Kidney (tissue), 14 donors: ENCODE data around the gene SLC25A30. TPM values are rescaled to one million over a fixed set of nuclear protein-coding genes. Genes with fewer than 3 reads are reported as not detected.
"Not testable (repeated sequence)": the region's sequence is repeated elsewhere in the genome, so short reads cannot be mapped to it uniquely, and the experiment has no call there.

Experiments used
- DNase-seq, 5 donors: peaks; one replicate each; pipeline ENCODE4 v3.0.0-alpha.2; 2013 to 2020
- FAIRE-seq: peaks from 2 replicates; lab custom pipeline; 2012; peaks lifted over from hg19 to GRCh38; lab: Jason Lieb, UNC
- H3K27ac ChIP-seq, 2 donors: one replicate each; pipeline ENCODE4 v1.7.0; 2013; ENCODE audit warnings: low read depth in 2 of 2, low read length in 2 of 2, inconsistent platforms in 1 of 2
- H3K27me3 ChIP-seq: one replicate; pipeline ENCODE4 v1.7.1; 2013; ENCODE audit warnings: low read length, inconsistent platforms; ENCODE audit not compliant: control insufficient read depth, insufficient read depth
- H3K36me3 ChIP-seq, 3 donors: one replicate each; pipeline versions ENCODE4 v1.7.0 to v1.7.1; 2013; ENCODE audit warnings: low read length in 3 of 3, control low read depth in 1 of 3, inconsistent platforms in 1 of 3; ENCODE audit not compliant: insufficient read depth in 3 of 3, control insufficient read depth in 2 of 3
- H3K4me1 ChIP-seq, 3 donors: one replicate each; pipeline versions ENCODE4 v1.7.0 to v1.7.1; 2013; ENCODE audit warnings: low read length in 3 of 3, inconsistent platforms in 1 of 3, low read depth in 1 of 3; ENCODE audit not compliant: control insufficient read depth in 2 of 3, insufficient read depth in 2 of 3
- H3K4me3 ChIP-seq, 3 donors: one replicate each; pipeline versions ENCODE4 v1.7.0 to v1.8.1; 2013; ENCODE audit warnings: low read length in 3 of 3, control low read depth in 1 of 3, inconsistent platforms in 1 of 3
- H3K9ac ChIP-seq, 3 donors: one replicate each; pipeline versions ENCODE4 v1.7.0 to v1.7.1; 2013; ENCODE audit warnings: low read length in 3 of 3, control low read depth in 1 of 3, inconsistent platforms in 1 of 3
- H3K9me3 ChIP-seq, 3 donors: one replicate each; pipeline versions ENCODE4 v1.7.0 to v1.7.1; 2013; ENCODE audit warnings: low read length in 3 of 3, control low read depth in 1 of 3, inconsistent platforms in 1 of 3; ENCODE audit not compliant: control insufficient read depth in 2 of 3, insufficient read depth in 1 of 3
- CTCF ChIP-seq: IDR thresholded peaks from 3 replicates; pipeline ENCODE4 v1.5.1; 2012; ENCODE audit warnings: mild to moderate bottlenecking, moderate library complexity, borderline replicate concordance; ENCODE audit not compliant: insufficient read depth; ENCODE audit errors: extremely low read depth
- intact Hi-C: fragments of 100-400 bp; cut with DNase I; formaldehyde crosslinking; loops from one replicate; pipeline ENCODE4 v1.11.1; 2022
- polyA plus RNA-seq: library from polyadenylated mRNA; stranded (reverse); fragments of 350-450 nt; fragmentation: Illumina TruSeq; extraction: RNeasy Lipid Tissue Mini Kit (QIAGEN cat#74804); gene quantifications from one replicate; pipeline ENCODE4 v1.2.3, GENCODE V29; 2014; ENCODE audit warnings: low read depth, low replicate concordance; ENCODE audit not compliant: insufficient read depth
- total RNA-seq: library from RNA; stranded (reverse); fragmentation: NEBNext Ultra II Directional; extraction: Animal tissue kit (Norgen Biotek cat#: 25700); gene quantifications from one replicate; pipeline ENCODE4 v1.2.1, GENCODE V29; 2021
- donor health status: control.
- donor health status: control.
- donor health status: control.
- donor health status: control.
- donor health status: control.
- donor health status: DM: yes; HTN: yes; CAD: no.
- donor health status: Normal renal cell carcinoma (clear cell type).

The SLC25A30 gene
- total and polyA plus RNA-seq, 2 donors from 2014 or later, result 32.9 to 47.1 TPM

- H3K27ac ChIP-seq, H3K36me3 ChIP-seq, intact Hi-C loops, H3K9ac ChIP-seq, FAIRE-seq, DNase-seq, H3K4me3 ChIP-seq, H3K27me3 ChIP-seq, H3K9me3 ChIP-seq: not testable (repeated sequence)
- peaks cover 0 to 11% (median 4%) of the 10 kb centered on the region in 3 donors for H3K4me1 ChIP-seq
Measured at GRCh38 chr13:45376651-45377050, 41.5 kb downstream of the SLC25A30 start.

- no peak for TF ChIP-seq CTCF
- no peaks in the 10 kb centered on the region for H3K36me3 ChIP-seq
- H3K9me3 ChIP-seq, result no peaks in the 10 kb centered on the region
- H3K27me3 ChIP-seq, result no peaks in the 10 kb centered on the region
- H3K27ac ChIP-seq, result no peak overlapping the region
- no peak overlapping the region for H3K4me3 ChIP-seq
- intact Hi-C loops, result no loop called here
- no peak overlapping the region for H3K9ac ChIP-seq
- H3K4me1 ChIP-seq, result peaks cover 0 to 11% (median 7%) of the 10 kb centered on the region in 3 donors
- DNase-seq (no peak), FAIRE-seq (no peak)
Measured at GRCh38 chr13:45374917-45375316, 43.3 kb downstream of the SLC25A30 start.

DNA sequence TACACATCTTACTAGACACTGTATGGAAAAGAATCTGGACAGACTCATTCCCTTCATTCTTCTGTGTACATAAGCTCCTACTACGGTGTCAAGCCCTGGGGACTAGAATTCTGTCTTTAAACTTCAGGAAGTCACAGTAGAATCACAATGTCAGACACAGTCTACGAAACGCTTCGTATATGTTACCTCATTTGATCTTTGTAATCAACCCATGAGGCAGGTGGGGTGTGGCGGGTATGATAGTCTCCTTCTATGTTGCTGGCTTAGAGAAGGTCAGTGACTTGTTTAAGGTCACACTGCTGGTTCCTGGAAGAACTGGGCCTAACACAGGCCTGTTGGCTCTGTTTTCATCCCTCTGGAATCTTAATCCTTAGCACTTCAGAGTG lies 45.0 kb downstream of the SLC25A30 start:
- Histone ChIP-seq H3K36me3 (peaks cover 0 to 6% (median 0%) of the 10 kb centered on the region in 3 donors), H3K27me3 (no peaks in the 10 kb centered on the region), H3K27ac (no peak overlapping the region), H3K4me1 (peaks cover 0 to 13% (median 12%) of the 10 kb centered on the region in 3 donors), H3K9me3 (no peaks in the 10 kb centered on the region), H3K4me3 (no peak overlapping the region), H3K9ac (no peak overlapping the region)
- intact Hi-C loops, result no loop called here
- DNase-seq, result no peak
- TF ChIP-seq CTCF, result no peak
- no peak for FAIRE-seq

DNA sequence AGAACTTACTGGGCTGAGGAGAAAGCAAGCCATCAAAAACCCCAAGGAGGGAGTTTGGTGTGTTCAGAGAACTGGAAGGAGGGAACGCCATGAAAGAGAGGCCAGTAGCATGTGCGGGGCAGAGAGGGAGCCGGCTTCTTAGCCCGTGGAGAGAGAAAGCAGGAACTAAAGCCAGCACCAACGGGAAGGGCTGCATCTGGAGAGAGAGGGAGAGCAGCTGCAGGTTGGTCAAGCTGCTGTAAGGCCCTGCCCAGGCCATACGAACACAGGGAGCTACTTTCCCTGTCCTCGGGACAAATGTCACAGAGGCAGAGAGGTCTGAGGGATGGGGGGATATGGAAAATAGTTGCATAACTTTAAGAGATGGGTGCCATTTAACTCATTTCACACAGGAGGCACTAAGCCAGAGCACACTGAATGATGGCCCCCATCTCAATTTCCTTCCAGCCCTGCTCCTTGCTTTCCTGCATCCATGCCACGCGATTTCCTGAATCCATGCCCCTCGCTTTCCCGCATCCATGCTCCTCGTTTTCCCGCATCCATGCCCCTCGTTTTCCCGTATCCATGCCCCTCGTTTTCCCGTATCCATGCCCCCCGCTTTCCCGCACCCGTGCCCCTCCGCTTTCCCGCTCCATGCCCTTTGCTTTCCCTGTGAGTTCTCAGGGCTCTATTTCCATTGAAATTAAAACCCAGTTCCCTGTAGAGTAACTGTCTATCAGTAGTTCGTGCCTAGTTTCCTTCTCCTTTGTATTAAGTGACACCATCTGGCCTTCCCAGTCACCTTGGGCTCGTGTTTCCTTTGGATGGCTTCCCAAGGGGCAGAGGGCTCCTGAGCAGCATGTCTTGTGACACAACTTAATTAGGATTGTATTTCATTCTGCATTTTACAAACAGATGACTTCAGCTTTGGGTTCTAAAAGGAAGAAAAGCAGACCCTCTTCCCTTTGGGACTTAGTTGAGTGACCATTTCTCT lies 45.7 kb downstream of the SLC25A30 start:
- Histone ChIP-seq H3K9me3 (no peaks in the 10 kb centered on the region), H3K4me3 (no peak overlapping the region), H3K36me3 (peaks cover 0 to 6% (median 0%) of the 10 kb centered on the region in 3 donors), H3K4me1 (peaks cover 0 to 14% (median 14%) of the 10 kb centered on the region in 3 donors), H3K27ac (peak overlapping the region in 1 of 2 donors; percentile 13), H3K9ac (no peak overlapping the region), H3K27me3 (no peaks in the 10 kb centered on the region)
- TF ChIP-seq CTCF, result no peak
- DNase-seq (peak in 3 of 5 donors; percentile 72 to 79 (median 78)), FAIRE-seq (no peak)
- intact Hi-C loops, result no loop called here
